ENCODE measurements around the gene NAGS.

DNA sequence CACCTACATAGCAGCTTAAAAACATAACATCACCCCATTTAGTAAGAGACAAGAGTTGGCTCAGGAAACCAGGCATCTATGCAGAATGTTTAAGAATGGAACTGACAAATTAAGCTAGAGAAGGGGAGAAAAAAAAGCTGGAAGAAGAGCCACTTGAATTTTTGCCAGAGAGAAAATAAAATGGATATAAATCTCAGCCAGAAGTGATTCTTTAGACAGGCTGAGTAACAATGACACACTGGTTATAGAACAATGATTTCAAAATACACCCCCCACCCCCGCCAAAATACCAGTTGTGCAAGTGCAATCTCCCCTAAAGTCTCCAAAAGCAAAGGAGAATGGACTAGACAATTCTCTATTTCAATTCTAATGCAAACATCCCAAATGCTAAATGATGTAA is 39.6 kb downstream of the NAGS start:
- TF ChIP-seq ZNF302 (CRISPR knock-in tag; IDR thresholded peaks at IDR 0.05): no peak
- TF ChIP-seq TP53 (CRISPR knock-in tag; IDR thresholded peaks at IDR 0.05): no peak
- TF ChIP-seq CTCF (IDR thresholded peaks at IDR 0.05): no peak
- no peak for TF ChIP-seq E2F6 (IDR thresholded peaks at IDR 0.05; ENCODE audit: borderline replicate concordance, low read depth)
- no peak for TF ChIP-seq PBX3 (IDR thresholded peaks at IDR 0.05)
- no peak for TF ChIP-seq KDM1A (IDR thresholded peaks at IDR 0.05; ENCODE audit: low read depth)
- no peak for TF ChIP-seq RFX5 (IDR thresholded peaks at IDR 0.05)
- TF ChIP-seq RAD21 (conservative IDR thresholded peaks at IDR 0.05 in 1 of 2, IDR thresholded peaks at IDR 0.05 in 1 of 2): no peak
- no peak for TF ChIP-seq FOSL2 (IDR thresholded peaks at IDR 0.05)
- TF ChIP-seq FOSL2 (CRISPR knock-in tag; IDR thresholded peaks at IDR 0.05): no peak
